GM23338 (cell line): Measurements from ENCODE around the gene PFDN4. TPM values are rescaled to one million over a fixed set of nuclear protein-coding genes. Genes with fewer than 3 reads are reported as not detected.

Source experiments
- ATAC-seq: fragments of 200-7000 bp; cut with Tn5 transposase; 3 replicates; pipeline ENCODE4 v1.9.1; 2020
- DNase-seq: peaks from one replicate; pipeline ENCODE4 v3.0.0-alpha.2; 2015; ENCODE audit warnings: low spot score
- H2AFZ ChIP-seq: fragments of 200-600 bp; sonication (generic); 2 replicates; pipeline ENCODE4 v1.8.0; 2016; ENCODE audit warnings: antibody characterized with exemption, mild to moderate bottlenecking, moderate library complexity
- H3F3A ChIP-seq: fragments of 200-600 bp; sonication (generic); replicated peaks from 2 replicates; pipeline ENCODE4 v1.8.0; 2017; ENCODE audit warnings: antibody characterized with exemption, mixed run types, low read depth
- H3K27ac ChIP-seq: fragments of 200-600 bp; sonication (generic); 2 replicates; pipeline ENCODE4 v1.6.1; 2016; ENCODE audit warnings: low read depth
- H3K27me3 ChIP-seq: fragments of 200-600 bp; sonication (generic); 2 replicates; pipeline ENCODE4 v1.8.0; 2016; ENCODE audit warnings: mild to moderate bottlenecking, mixed run types, moderate library complexity; ENCODE audit not compliant: insufficient read depth
- H3K36me3 ChIP-seq: fragments of 200-600 bp; sonication (generic); 2 replicates; pipeline ENCODE4 v1.8.0; 2016; ENCODE audit warnings: mild to moderate bottlenecking; ENCODE audit not compliant: insufficient read depth
- H3K4me1 ChIP-seq: fragments of 200-600 bp; sonication (generic); 2 replicates; pipeline ENCODE4 v1.8.0; 2016; ENCODE audit warnings: mild to moderate bottlenecking, moderate library complexity; ENCODE audit not compliant: insufficient read depth
- H3K4me2 ChIP-seq: fragments of 200-600 bp; sonication (generic); 2 replicates; pipeline ENCODE4 v1.7.1; 2017; ENCODE audit warnings: mixed run types
- H3K4me3 ChIP-seq: fragments of 200-600 bp; sonication (generic); 2 replicates; pipeline ENCODE4 v1.6.1; 2016; ENCODE audit warnings: mixed run types
- H3K79me2 ChIP-seq: fragments of 200-600 bp; sonication (generic); replicated peaks from 2 replicates; pipeline ENCODE4 v1.8.0; 2017; ENCODE audit warnings: mild to moderate bottlenecking; ENCODE audit not compliant: insufficient read depth
- H3K9me2 ChIP-seq: fragments of 200-600 bp; sonication (generic); 2 replicates; pipeline ENCODE4 v1.8.0; 2017; ENCODE audit not compliant: insufficient read depth
- H4K20me1 ChIP-seq: fragments of 200-600 bp; sonication (generic); replicated peaks from 2 replicates; pipeline ENCODE4 v1.8.0; 2017; ENCODE audit warnings: mild to moderate bottlenecking; ENCODE audit not compliant: insufficient read depth
- H3K27ac Mint-ChIP-seq: 2 replicates; pipeline ENCODE4 v1.8.0; 2020; ENCODE audit warnings: inconsistent platforms, mild to moderate bottlenecking, moderate library complexity, mixed read lengths
- H3K27me3 Mint-ChIP-seq: 3 replicates; pipeline ENCODE4 v1.8.0; 2022; ENCODE audit warnings: low read depth, mild to moderate bottlenecking, moderate library complexity, mixed read lengths, inconsistent platforms; ENCODE audit not compliant: insufficient read depth, poor library complexity
- H3K36me3 Mint-ChIP-seq: 3 replicates; pipeline ENCODE4 v1.8.0; 2021; ENCODE audit warnings: low read depth, mild to moderate bottlenecking, inconsistent platforms, moderate library complexity, mixed read lengths
- H3K4me1 Mint-ChIP-seq: 3 replicates; pipeline ENCODE4 v1.8.0; 2020; ENCODE audit warnings: mild to moderate bottlenecking, inconsistent platforms, mixed read lengths
- H3K4me3 Mint-ChIP-seq: 3 replicates; pipeline ENCODE4 v1.8.0; 2021; ENCODE audit warnings: moderate library complexity, mild to moderate bottlenecking, inconsistent platforms, mixed read lengths
- H3K9me3 Mint-ChIP-seq: 3 replicates; pipeline ENCODE4 v1.8.0; 2020; ENCODE audit warnings: moderate library complexity, mild to moderate bottlenecking, inconsistent platforms, mixed read lengths
- CREB1 ChIP-seq: fragments of 250-450 bp; sonication (Bioruptor Pico); IDR thresholded peaks from 2 replicates; pipeline ENCODE4 v1.5.0; 2020; ENCODE audit warnings: low read depth, mild to moderate bottlenecking, moderate library complexity
- CTCF ChIP-seq, 2 experiments: fragments of 200-600 bp in 1 of 2; sonication (generic) in 1 of 2; conservative IDR thresholded peaks; 2 replicates each; pipeline versions ENCODE4 v1.5.1 to v1.6.1; 2016 to 2017; ENCODE audit warnings: antibody characterized with exemption in 2 of 2, low read depth in 2 of 2, mild to moderate bottlenecking in 2 of 2, moderate library complexity in 1 of 2
- NANOG ChIP-seq: IDR thresholded peaks from 2 replicates; pipeline ENCODE4 v1.6.1; 2016; ENCODE audit warnings: antibody characterized with exemption, borderline replicate concordance
- POLR2AphosphoS5 ChIP-seq: IDR thresholded peaks from 2 replicates; pipeline ENCODE4 v1.6.1; 2016; ENCODE audit warnings: antibody characterized with exemption, low read depth
- REST ChIP-seq: IDR thresholded peaks from one replicate; pipeline ENCODE4 v1.6.1; 2018; ENCODE audit warnings: antibody characterized with exemption; ENCODE audit not compliant: unreplicated experiment
- ZNF114 ChIP-seq: fragments of 250-450 bp; sonication (Bioruptor Pico); IDR thresholded peaks from 2 replicates; pipeline ENCODE4 v1.5.0; 2020; ENCODE audit warnings: mild to moderate bottlenecking, moderate library complexity
- ZNF331 ChIP-seq: fragments of 250-450 bp; sonication (Bioruptor Pico); IDR thresholded peaks from 2 replicates; pipeline ENCODE4 v1.5.0; 2020; ENCODE audit warnings: low read depth, mild to moderate bottlenecking, moderate library complexity
- ZNF462 ChIP-seq: fragments of 250-450 bp; sonication (Bioruptor Pico); IDR thresholded peaks from 2 replicates; pipeline ENCODE4 v1.5.0; 2020; ENCODE audit warnings: mild to moderate bottlenecking, moderate library complexity
- polyA plus RNA-seq: library from polyadenylated mRNA; unstranded; fragments of >200 nt; fragmentation: Nextera tagmentation; extraction: Ambion mirVana; gene quantifications from 2 replicates; pipeline ENCODE4 v1.2.1, GENCODE V29; 2016
- total RNA-seq: library from RNA; depleted of rRNA; stranded (reverse); fragments of >200 nt; shearing (Covaris generic); gene quantifications from 2 replicates; pipeline ENCODE4 v1.2.3, GENCODE V29; 2014

The PFDN4 gene
- total and polyA plus RNA-seq, 2 experiments from 2014 or later, result 105 to 477 TPM

GRCh38 chr20:54220722-54221121 lies 12.8 kb downstream of the PFDN4 start:
- DNase-seq (no peak), ATAC-seq (0 out of 3 replicates have a peak, but pooled peaks have one; percentile 17)
- no peaks in the 10 kb centered on the region for H3K9me3 Mint-ChIP-seq
- Histone ChIP-seq H3K4me1 (peaks cover 26% of the 10 kb centered on the region), H3K79me2 (peaks cover 16% of the 10 kb centered on the region; the same call in 1 of the 2 replicates), H3F3A (no peaks in the 10 kb centered on the region), H3K4me3 (no peak overlapping the region), H3K4me2 (no peak overlapping the region), H3K27me3 (no peaks in the 10 kb centered on the region), H3K9me2 (no peaks in the 10 kb centered on the region), H3K27ac (no peak overlapping the region), H3K36me3 (peaks cover 15% of the 10 kb centered on the region; the same call in 1 of the 2 replicates), H2AFZ (no peak overlapping the region), H4K20me1 (peaks cover 7% of the 10 kb centered on the region; the same call in 1 of the 2 replicates)
- peaks cover 5% of the 10 kb centered on the region for H3K27me3 Mint-ChIP-seq
- H3K36me3 Mint-ChIP-seq, result peaks cover 25% of the 10 kb centered on the region
- no peak overlapping the region for H3K4me3 Mint-ChIP-seq
- TF ChIP-seq ZNF114 (CRISPR knock-in tag) (no peak), CREB1 (CRISPR knock-in tag) (no peak), REST (no peak), CTCF (conservative IDR thresholded peaks at IDR 0.05; ENCODE audit: low read depth in 2 of 2) (peak in 1 of 2 experiments; percentile 12; a peak in 1 of 4 replicates), ZNF331 (CRISPR knock-in tag) (no peak)
- peaks cover 49% of the 10 kb centered on the region for H3K4me1 Mint-ChIP-seq
- no peak overlapping the region for H3K27ac Mint-ChIP-seq

- H4K20me1 ChIP-seq, result peaks cover 4% of the 10 kb centered on the region; the same call in 1 of the 2 replicates
- H3K4me1 ChIP-seq, result peaks cover 26% of the 10 kb centered on the region
- no peak for ATAC-seq
- peak overlapping the region; percentile 4; the same call in 1 of the 2 replicates for H3K27ac Mint-ChIP-seq
- H2AFZ ChIP-seq, result no peak overlapping the region
- 0 out of 2 replicates have a peak overlapping the region, but pooled peaks have one; percentile 1 for H3K27ac ChIP-seq
- H3K4me2 ChIP-seq, result no peak overlapping the region
- peaks cover 11% of the 10 kb centered on the region; the same call in 1 of the 2 replicates for H3K79me2 ChIP-seq
- TF ChIP-seq NANOG (no peak), ZNF331 (CRISPR knock-in tag) (no peak), POLR2AphosphoS5 (no peak), ZNF462 (CRISPR knock-in tag) (no peak)
- peaks cover 49% of the 10 kb centered on the region for H3K4me1 Mint-ChIP-seq
- peaks cover 15% of the 10 kb centered on the region; the same call in 1 of the 2 replicates for H3K36me3 ChIP-seq
- H3K4me3 Mint-ChIP-seq, result no peak overlapping the region
- no peak overlapping the region for H3K4me3 ChIP-seq
- H3F3A ChIP-seq, result no peaks in the 10 kb centered on the region
- H3K9me3 Mint-ChIP-seq, result no peaks in the 10 kb centered on the region
- H3K27me3 Mint-ChIP-seq, result peaks cover 5% of the 10 kb centered on the region
- DNase-seq, result no peak
- no peaks in the 10 kb centered on the region for H3K9me2 ChIP-seq
- no peaks in the 10 kb centered on the region for H3K27me3 ChIP-seq
- peaks cover 19% of the 10 kb centered on the region for H3K36me3 Mint-ChIP-seq
Measured at GRCh38 chr20:54221353-54221752, 13.5 kb downstream of the PFDN4 start.
